ENCODE measurements around the gene SLC2A9.

GRCh38 chr4:10006231-10006600 is 15.1 kb downstream of the SLC2A9 start:
- TF ChIP-seq, protein P1, sequence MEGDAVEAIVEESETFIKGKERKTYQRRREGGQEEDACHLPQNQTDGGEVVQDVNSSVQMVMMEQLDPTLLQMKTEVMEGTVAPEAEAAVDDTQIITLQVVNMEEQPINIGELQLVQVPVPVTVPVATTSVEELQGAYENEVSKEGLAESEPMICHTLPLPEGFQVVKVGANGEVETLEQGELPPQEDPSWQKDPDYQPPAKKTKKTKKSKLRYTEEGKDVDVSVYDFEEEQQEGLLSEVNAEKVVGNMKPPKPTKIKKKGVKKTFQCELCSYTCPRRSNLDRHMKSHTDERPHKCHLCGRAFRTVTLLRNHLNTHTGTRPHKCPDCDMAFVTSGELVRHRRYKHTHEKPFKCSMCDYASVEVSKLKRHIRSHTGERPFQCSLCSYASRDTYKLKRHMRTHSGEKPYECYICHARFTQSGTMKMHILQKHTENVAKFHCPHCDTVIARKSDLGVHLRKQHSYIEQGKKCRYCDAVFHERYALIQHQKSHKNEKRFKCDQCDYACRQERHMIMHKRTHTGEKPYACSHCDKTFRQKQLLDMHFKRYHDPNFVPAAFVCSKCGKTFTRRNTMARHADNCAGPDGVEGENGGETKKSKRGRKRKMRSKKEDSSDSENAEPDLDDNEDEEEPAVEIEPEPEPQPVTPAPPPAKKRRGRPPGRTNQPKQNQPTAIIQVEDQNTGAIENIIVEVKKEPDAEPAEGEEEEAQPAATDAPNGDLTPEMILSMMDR (conservative IDR thresholded peaks at IDR 0.05; ENCODE audit: low read depth, low read length) = no peak
- TF ChIP-seq MAFK (IDR thresholded peaks at IDR 0.05; ENCODE audit: low read depth, low read length) (no peak), SMC3 (IDR thresholded peaks at IDR 0.05; ENCODE audit: low read depth, low read length) (no peak), NFE2L2 (IDR thresholded peaks at IDR 0.05; ENCODE audit: low read depth, low read length) (no peak), POLR2A (IDR thresholded peaks at IDR 0.05; ENCODE audit: low read depth, low read length) (no peak), MXI1 (IDR thresholded peaks at IDR 0.05; ENCODE audit: borderline replicate concordance, low read depth, low read length) (no peak), RAD21 (IDR thresholded peaks at IDR 0.05; ENCODE audit: low read length) (no peak), RFX5 (IDR thresholded peaks at IDR 0.05; ENCODE audit: low read depth, low read length) (no peak), CEBPB (IDR thresholded peaks at IDR 0.05; ENCODE audit: low read depth, low read length) (no peak), FOS (IDR thresholded peaks at IDR 0.05; ENCODE audit: low read depth, low read length) (no peak), BHLHE40 (IDR thresholded peaks at IDR 0.05; ENCODE audit: low read depth, low read length) (no peak), RCOR1 (IDR thresholded peaks at IDR 0.05; ENCODE audit: insufficient replicate concordance, low read length) (no peak), MAZ (IDR thresholded peaks at IDR 0.05; ENCODE audit: borderline replicate concordance, low read depth, low read length) (no peak)
